Measurements from ENCODE around the gene UQCRH.
"Not testable (repeated sequence)": the region's sequence is repeated elsewhere in the genome, so short reads cannot be mapped to it uniquely, and the experiment has no call there.

The UQCRH gene

DNA sequence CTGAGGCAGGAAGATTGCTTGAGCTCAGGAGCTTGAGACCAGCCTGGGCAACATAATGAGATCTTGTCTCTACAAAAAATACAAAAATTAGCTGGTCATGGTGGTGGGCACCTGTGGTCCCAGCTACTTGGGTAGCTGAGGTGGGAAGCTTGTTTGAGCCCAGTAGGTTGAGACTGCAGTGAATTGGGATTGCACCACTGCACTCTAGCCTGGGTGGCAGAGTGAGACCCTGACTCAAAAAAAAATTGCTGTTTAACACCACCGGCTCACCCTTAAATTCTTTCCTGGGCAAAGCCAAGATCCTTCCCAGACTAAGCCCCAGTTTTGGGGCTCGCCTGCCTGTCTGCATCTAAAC, 30.5 kb downstream of the UQCRH start:
- DNase-seq, result no peak

DNA sequence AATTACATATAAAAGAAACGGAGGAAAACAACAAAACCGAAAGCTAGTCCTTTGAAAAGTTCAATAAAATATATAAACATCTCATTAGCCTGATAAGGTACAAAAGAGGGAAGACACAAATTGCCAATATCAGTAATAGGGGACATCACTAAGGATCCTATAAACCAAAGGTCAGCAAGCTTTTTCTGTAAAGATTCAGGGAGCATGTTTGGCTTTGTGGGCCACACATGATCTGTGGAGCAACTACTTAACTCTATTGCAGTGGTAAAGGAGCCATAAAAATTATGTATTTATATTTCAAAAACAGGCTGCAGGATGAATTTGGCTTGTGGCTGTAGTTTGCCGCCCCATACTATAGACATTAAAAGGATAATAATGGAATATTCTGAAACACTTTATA, 31.6 kb downstream of the UQCRH start:
- no peak for DNase-seq

GRCh38 chr1:46337409-46337808, 33.9 kb downstream of the UQCRH start:
- not testable (repeated sequence) for DNase-seq

- peak; percentile 80 to 84 for DNase-seq
Measured at GRCh38 chr1:46340404-46341221, 37.1 kb downstream of the UQCRH start, which contains the start of gene NSUN4. NSUN4 (plus strand) TSS chr1:46340807; CDS start chr1:46340827, 20 bp downstream.

DNA sequence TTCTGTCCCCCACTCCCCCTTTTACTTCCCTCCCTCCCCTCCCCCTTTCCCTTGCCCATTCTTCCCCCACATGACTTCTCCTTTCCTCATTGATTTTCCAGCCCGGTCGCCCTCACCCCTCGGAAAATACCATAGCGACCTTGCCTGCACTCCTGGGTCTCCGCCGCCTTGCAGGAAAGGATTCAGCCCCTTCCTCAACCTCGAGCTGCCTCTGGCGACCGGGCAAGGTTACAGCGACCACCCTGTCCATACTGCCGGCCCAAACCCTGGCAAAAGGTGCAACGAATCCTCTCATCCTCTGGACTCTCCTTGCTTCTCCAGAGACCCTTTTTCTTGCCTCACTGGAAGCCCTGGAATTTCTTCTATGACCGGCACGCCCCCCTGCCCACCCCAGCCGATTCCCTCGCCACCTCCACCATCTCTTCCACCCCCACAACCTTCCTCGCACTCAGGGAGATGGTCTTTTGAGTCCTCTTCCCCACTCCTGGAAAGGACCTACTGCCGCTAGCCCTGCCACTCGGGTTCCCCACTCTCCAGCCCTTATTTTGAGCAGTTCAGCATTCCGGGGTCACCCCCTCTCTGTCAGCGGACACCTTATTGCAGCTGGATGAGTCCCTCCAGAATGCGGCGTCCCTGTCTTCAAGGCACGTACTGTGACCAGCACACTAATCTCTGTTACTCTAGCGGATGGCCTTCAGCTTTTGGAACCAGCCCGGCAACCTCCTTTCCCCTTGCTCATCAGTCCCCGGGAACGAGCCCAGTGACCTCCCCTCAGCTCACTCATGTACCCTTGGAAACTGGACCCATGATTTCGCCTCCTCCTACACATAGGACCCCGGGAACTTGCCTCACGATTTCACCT, 38.0 kb downstream of the UQCRH start:
- no peak for DNase-seq

GRCh38 chr1:46342084-46342656, 38.7 kb downstream of the UQCRH start:
- DNase-seq, result no peak

DNA sequence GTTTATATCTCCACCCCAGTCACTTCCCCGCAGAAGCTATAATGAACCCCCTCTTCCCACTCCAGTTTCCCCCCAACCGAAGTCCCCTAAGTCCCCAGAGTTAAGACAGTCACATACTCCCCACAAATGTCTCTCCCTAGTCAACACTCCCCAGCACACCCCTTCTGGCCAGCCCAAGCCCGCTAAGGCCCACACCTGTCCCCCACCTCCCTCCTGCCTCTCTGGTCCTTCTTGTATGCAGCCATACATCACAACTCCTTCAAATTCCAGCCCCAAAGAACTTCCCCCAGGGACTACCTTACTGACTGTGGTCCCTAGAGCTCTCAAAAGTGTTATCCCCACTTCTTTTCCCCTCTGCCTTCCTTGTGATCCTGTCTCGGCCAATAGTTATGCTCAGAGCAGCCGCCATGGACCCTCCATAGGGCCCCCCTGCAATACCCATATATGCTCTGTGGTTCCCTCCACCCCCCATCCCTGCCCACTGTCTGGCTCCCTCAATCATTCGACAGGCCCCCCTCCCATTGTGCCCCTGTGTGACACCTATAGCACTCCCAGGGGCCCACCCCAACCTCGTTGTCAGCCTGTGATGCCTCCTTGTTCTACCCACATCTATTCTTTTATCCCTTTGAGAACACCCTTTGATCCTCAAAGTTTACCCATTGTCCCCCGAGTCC, 39.3 kb downstream of the UQCRH start:
- DNase-seq, result no peak

DNA sequence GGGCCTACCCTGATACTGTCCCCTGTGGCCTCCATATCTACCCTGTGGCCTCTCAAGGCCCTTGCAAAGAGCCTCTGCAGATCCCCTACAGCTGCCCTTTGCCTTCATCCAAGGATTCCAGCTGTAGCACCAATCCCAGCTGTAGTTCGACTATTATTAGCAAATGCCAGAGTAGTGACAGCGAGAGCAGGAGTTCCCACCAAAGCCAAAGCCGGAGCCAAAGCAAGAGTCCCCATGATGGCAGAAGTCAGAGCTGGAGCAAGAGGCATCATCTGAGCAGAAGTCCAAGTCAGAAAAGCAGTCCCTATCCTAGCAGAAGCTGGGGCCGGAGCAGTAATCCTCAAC, 39.8 kb downstream of the UQCRH start:
- no peak for DNase-seq

DNA sequence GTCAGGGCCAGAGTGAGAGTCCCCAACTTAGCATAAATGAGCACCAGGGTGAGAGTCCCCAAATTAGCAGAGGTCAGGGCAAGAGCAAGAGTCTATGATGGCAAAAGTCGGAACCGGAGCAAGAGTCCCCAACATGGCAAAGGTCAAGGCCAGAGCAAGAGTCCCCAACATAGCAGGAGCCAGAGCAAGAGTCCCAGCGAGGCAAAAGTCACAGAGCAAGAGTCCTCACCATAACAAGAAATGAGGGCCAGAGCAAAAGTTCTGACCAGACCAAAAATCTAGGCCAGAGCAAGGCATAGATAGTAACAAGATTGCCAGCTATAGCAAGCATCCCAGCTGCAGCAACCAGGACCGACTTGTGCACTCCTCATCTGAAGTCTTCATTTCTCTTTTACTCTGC, 40.2 kb downstream of the UQCRH start:
- DNase-seq, result no peak

GRCh38 chr1:46344481-46344880, 41.0 kb downstream of the UQCRH start:
- no peak for DNase-seq

- DNase-seq, result no peak
Measured at GRCh38 chr1:46345281-46345680, 41.8 kb downstream of the UQCRH start.

DNA sequence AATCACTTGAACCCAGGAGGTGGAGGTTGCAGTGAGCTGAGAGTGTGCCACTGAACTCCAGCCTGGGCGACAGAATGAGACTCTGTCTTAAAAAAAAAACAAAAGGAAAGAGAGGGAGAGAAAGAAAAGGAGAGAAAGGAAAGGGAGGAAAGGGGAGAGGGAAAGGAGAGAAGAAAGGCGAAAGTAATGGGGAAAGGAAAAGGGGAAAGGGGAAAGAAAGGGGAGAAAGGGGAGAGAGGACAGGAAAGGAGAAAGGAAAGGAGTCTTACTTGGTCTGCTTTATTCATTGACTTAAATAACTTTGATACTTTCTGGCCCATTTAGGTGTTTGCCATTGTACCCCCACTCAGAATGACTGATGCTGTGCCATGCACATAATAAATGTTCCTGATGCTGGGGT, 48.9 kb downstream of the UQCRH start:
- no peak for DNase-seq

DNA sequence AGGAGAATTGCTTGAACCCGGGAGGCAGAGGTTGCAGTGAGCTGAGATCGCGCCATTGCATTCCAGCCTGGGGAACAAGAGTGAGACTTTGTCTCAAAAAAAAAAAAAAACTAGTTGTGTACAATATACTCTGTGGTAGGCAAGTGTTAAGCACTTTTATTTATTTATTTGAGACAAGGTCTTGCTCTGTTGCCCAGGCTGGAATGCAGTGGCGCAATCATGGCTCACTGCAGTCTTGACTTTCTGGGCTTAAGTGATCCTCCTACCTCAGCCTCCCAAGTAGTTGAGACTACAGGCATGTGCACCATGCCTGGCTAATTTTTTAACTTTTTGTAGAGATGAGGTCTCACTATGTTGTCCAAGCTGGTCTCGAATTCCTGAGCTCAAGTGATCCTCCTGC, 52.4 kb downstream of the UQCRH start:
- DNase-seq, result not testable (repeated sequence)

DNA sequence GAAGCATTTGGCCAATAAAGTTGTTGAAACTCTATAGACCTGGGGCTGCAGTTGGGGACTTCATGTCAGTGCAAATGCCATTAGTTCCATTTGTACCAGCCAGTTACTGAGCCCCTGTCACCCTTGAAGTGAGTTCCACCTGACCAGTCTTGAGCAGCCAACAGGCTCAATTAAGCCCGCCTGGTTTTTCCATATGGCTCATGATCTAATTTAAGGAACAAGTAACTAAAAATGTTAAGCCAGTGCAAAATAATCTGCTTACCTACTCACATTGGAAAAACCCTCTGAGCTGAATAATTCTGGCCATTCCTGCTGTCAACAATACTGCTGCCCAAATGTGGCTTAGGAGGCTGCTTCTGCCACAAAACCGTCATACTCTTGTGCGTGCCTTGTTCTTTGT, 58.7 kb downstream of the UQCRH start:
- no peak for DNase-seq

GRCh38 chr1:46363121-46363520, 59.6 kb downstream of the UQCRH start:
- no peak for DNase-seq

- no peak for DNase-seq
Measured at GRCh38 chr1:46364612-46365011, 61.1 kb downstream of the UQCRH start.

GRCh38 chr1:46365796-46366195, 62.3 kb downstream of the UQCRH start:
- DNase-seq, result not testable (repeated sequence)
